Neutrophil (primary cell): Measurements from ENCODE around the gene CNTLN.
"Not testable (repeated sequence)": the region's sequence is repeated elsewhere in the genome, so short reads cannot be mapped to it uniquely, and the experiment has no call there.

Source experiments
- H3K27ac ChIP-seq: fragments of 200-600 bp; sonication (generic); 2 replicates; pipeline ENCODE4 v1.5.1; 2016; ENCODE audit warnings: mild to moderate bottlenecking, moderate library complexity
- H3K27me3 ChIP-seq: fragments of 200-600 bp; sonication (generic); 2 replicates; pipeline ENCODE4 v1.6.0; 2016; ENCODE audit warnings: mild to moderate bottlenecking
- H3K36me3 ChIP-seq: fragments of 200-600 bp; sonication (generic); 2 replicates; pipeline ENCODE4 v1.5.1; 2017
- H3K4me1 ChIP-seq, 2 experiments: fragments of 200-600 bp in 1 of 2; sonication (generic) in 1 of 2; 1 replicate in 1 of 2; 2 replicates in 1 of 2; pipeline versions ENCODE4 v1.5.1 to v1.6.1; 2013 to 2016; ENCODE audit warnings: low read depth in 1 of 2, low read length in 1 of 2, mild to moderate bottlenecking in 1 of 2, moderate library complexity in 1 of 2; ENCODE audit not compliant: control insufficient read depth in 1 of 2, insufficient read depth in 1 of 2
- H3K4me3 ChIP-seq, 2 experiments: fragments of 200-600 bp in 1 of 2; sonication (generic) in 1 of 2; 1 replicate in 1 of 2; 2 replicates in 1 of 2; pipeline ENCODE4 v1.5.1; 2013 to 2016; ENCODE audit warnings: low read depth in 1 of 2, low read length in 1 of 2, mild to moderate bottlenecking in 1 of 2, moderate library complexity in 1 of 2
- H3K9me3 ChIP-seq: fragments of 200-600 bp; sonication (generic); 2 replicates; pipeline ENCODE4 v1.5.1; 2016
- CTCF ChIP-seq: fragments of 200-600 bp; sonication (generic); IDR thresholded peaks from 2 replicates; pipeline ENCODE4 v1.5.1; 2016; ENCODE audit warnings: antibody characterized with exemption

The CNTLN gene

GRCh38 chr9:17159469-17159868 is 24.6 kb downstream of the CNTLN start:
- no peak for TF ChIP-seq CTCF
- Histone ChIP-seq H3K4me3 (no peak overlapping the region), H3K27ac (no peak overlapping the region)

GRCh38 chr9:17160327-17160726 is 25.5 kb downstream of the CNTLN start:
- TF ChIP-seq CTCF, result no peak
- Histone ChIP-seq H3K27ac (no peak overlapping the region), H3K27me3 (no peaks in the 10 kb centered on the region), H3K9me3 (no peaks in the 10 kb centered on the region), H3K4me3 (no peak overlapping the region), H3K4me1 (no peaks in the 10 kb centered on the region), H3K36me3 (no peaks in the 10 kb centered on the region)

More at GRCh38 chr9:17159469-17159868, 24.6 kb downstream of the CNTLN start:
- H3K9me3 ChIP-seq, result no peaks in the 10 kb centered on the region
- H3K4me1 ChIP-seq, result no peaks in the 10 kb centered on the region
- H3K36me3 ChIP-seq, result peaks cover 6% of the 10 kb centered on the region
- no peaks in the 10 kb centered on the region for H3K27me3 ChIP-seq

- no peaks in the 10 kb centered on the region for H3K9me3 ChIP-seq
- H3K27ac ChIP-seq, result no peak overlapping the region
- H3K36me3 ChIP-seq, result no peaks in the 10 kb centered on the region
- H3K4me3 ChIP-seq, result no peak overlapping the region
- no peak for TF ChIP-seq CTCF
- H3K27me3 ChIP-seq, result no peaks in the 10 kb centered on the region
- H3K4me1 ChIP-seq, result peaks cover 0 to 11% of the 10 kb centered on the region in 2 experiments
These were observed 30.9 kb downstream of the CNTLN start for GRCh38 chr9:17165764-17166163.

- peaks cover 0 to 11% of the 10 kb centered on the region in 2 experiments for H3K4me1 ChIP-seq
- no peak overlapping the region for H3K27ac ChIP-seq
- no peaks in the 10 kb centered on the region for H3K36me3 ChIP-seq
- H3K9me3 ChIP-seq, result no peaks in the 10 kb centered on the region
- no peaks in the 10 kb centered on the region for H3K27me3 ChIP-seq
- H3K4me3 ChIP-seq, result no peak overlapping the region
- no peak for TF ChIP-seq CTCF
These were observed 31.5 kb downstream of the CNTLN start for GRCh38 chr9:17166346-17166745.

GRCh38 chr9:17171309-17172094 is 36.7 kb downstream of the CNTLN start:
- H3K4me3 ChIP-seq, result no peak overlapping the region
- no peaks in the 10 kb centered on the region for H3K36me3 ChIP-seq
- H3K27me3 ChIP-seq, result no peaks in the 10 kb centered on the region
- TF ChIP-seq CTCF, result no peak
- H3K27ac ChIP-seq, result no peak overlapping the region
- H3K4me1 ChIP-seq, result peaks cover 0 to 11% of the 10 kb centered on the region in 2 experiments
- H3K9me3 ChIP-seq, result no peaks in the 10 kb centered on the region

- H3K9me3 ChIP-seq, H3K4me3 ChIP-seq, H3K27ac ChIP-seq, H3K36me3 ChIP-seq, H3K27me3 ChIP-seq, H3K4me1 ChIP-seq: not testable (repeated sequence)
These were observed 42.7 kb downstream of the CNTLN start for GRCh38 chr9:17177496-17177895.
